ENCODE data around the gene MKRN1.

- TF ChIP-seq CTCF (IDR thresholded peaks at IDR 0.05) (no peak), POLR2A (IDR thresholded peaks at IDR 0.05) (no peak), EP300 (IDR thresholded peaks at IDR 0.05) (no peak), POLR2AphosphoS5 (IDR thresholded peaks at IDR 0.05) (no peak)
These were observed 2.5 kb downstream of the MKRN1 start for GRCh38 chr7:140476698-140477261.

Data from stomach (tissue), 4 donors.